Endothelial cell of umbilical vein (primary cell): Measurements from ENCODE around the gene TPK1. TPM values are rescaled to one million over a fixed set of nuclear protein-coding genes. Genes with fewer than 3 reads are reported as not detected.

ENCODE experiments used
- BruUV-seq: library from RNA; stranded (reverse); fragments of 400-500 nt; replicated peaks from 2 replicates; lab custom pipeline; 2021; lab: Mats Ljungman, UMichigan
- CTCF ChIA-PET: fragments of 300-600, 350-600 bp; sonication (Branson Sonifier 250); formaldehyde crosslinking; loops from one replicate; lab custom pipeline; 2021; ENCODE audit warnings: antibody characterized with exemption, inconsistent platforms; lab: Charles Lee
- POLR2A ChIA-PET: fragments of 300-600, 350-600 bp; sonication (Branson Sonifier 250); formaldehyde crosslinking; loops from one replicate; lab custom pipeline; 2021; ENCODE audit warnings: antibody characterized with exemption, inconsistent platforms; lab: Charles Lee
- DNase-seq: peaks from one replicate; pipeline ENCODE4 v3.0.0-alpha.2; 2011; ENCODE audit warnings: low read depth, low spot score
- FAIRE-seq: peaks from 2 replicates; lab custom pipeline; 2011; peaks lifted over from hg19 to GRCh38; lab: Jason Lieb, UNC
- H2AFZ ChIP-seq: 2 replicates; pipeline ENCODE4 v1.6.0; 2012; ENCODE audit warnings: low read depth, low read length, control low read depth, inconsistent platforms
- H3K27ac ChIP-seq: 2 replicates; pipeline ENCODE4 v1.5.1; 2011; ENCODE audit warnings: low read depth, mild to moderate bottlenecking, control low read depth, low read length, moderate library complexity; ENCODE audit not compliant: insufficient read depth
- H3K27me3 ChIP-seq, 2 experiments: 2 replicates each; pipeline versions ENCODE4 v1.6.0 to v1.6.1; 2011; ENCODE audit warnings: low read length in 2 of 2, mixed read lengths in 1 of 2; ENCODE audit not compliant: control insufficient read depth in 2 of 2, insufficient read depth in 2 of 2
- H3K36me3 ChIP-seq, 2 experiments: 2 replicates in 1 of 2; 3 replicates in 1 of 2; pipeline ENCODE4 v1.5.1; 2011; ENCODE audit warnings: low read length in 2 of 2, mild to moderate bottlenecking in 1 of 2, moderate library complexity in 1 of 2; ENCODE audit not compliant: control insufficient read depth in 2 of 2, insufficient read depth in 2 of 2; ENCODE audit errors: extremely low read depth in 1 of 2
- H3K4me1 ChIP-seq: 3 replicates; pipeline ENCODE4 v1.5.1; 2011; ENCODE audit warnings: mild to moderate bottlenecking, low read length; ENCODE audit not compliant: control insufficient read depth, insufficient read depth; ENCODE audit errors: extremely low read depth
- H3K4me2 ChIP-seq: 2 replicates; pipeline ENCODE4 v1.6.1; 2011; ENCODE audit warnings: low read length, control low read depth, mixed read lengths; ENCODE audit not compliant: insufficient read depth
- H3K4me3 ChIP-seq, 3 experiments: fragments of 200-600 bp in 1 of 3; sonication (generic), shearing (Covaris generic) in 1 of 3; replicated peaks in 1 of 3; 2 replicates each; pipeline ENCODE4 v1.5.1; 2011 to 2016; ENCODE audit warnings: control low read depth in 3 of 3, low read length in 3 of 3, mild to moderate bottlenecking in 2 of 3, inconsistent platforms in 1 of 3, low read depth in 1 of 3, moderate library complexity in 1 of 3; ENCODE audit not compliant: insufficient read depth in 1 of 3
- H3K79me2 ChIP-seq: 2 replicates; pipeline ENCODE4 v1.6.0; 2012; ENCODE audit warnings: low read length, inconsistent platforms; ENCODE audit not compliant: control insufficient read depth, insufficient read depth
- H3K9ac ChIP-seq: replicated peaks from 2 replicates; pipeline ENCODE3; 2011; ENCODE audit warnings: low read length, control low read depth; ENCODE audit not compliant: insufficient read depth; ENCODE audit errors: extremely low read depth
- H3K9me1 ChIP-seq: replicated peaks from 3 replicates; pipeline ENCODE4 v1.6.0; 2011; ENCODE audit warnings: mild to moderate bottlenecking, low read length; ENCODE audit not compliant: control insufficient read depth, insufficient read depth; ENCODE audit errors: extremely low read depth
- H3K9me3 ChIP-seq: replicated peaks from 2 replicates; pipeline ENCODE4 v1.5.1; 2012; ENCODE audit warnings: low read length, inconsistent platforms; ENCODE audit not compliant: control insufficient read depth, insufficient read depth
- H4K20me1 ChIP-seq: replicated peaks from 2 replicates; pipeline ENCODE3; 2011; ENCODE audit warnings: mild to moderate bottlenecking, low read length; ENCODE audit not compliant: control insufficient read depth, insufficient read depth; ENCODE audit errors: extremely low read depth
- CTCF ChIP-seq, 2 donors: IDR thresholded peaks; 1 replicate in 1 of 2; 2 replicates in 1 of 2; pipeline ENCODE4 v1.5.1; 2011; ENCODE audit warnings: low read length in 2 of 2, mild to moderate bottlenecking in 2 of 2, moderate library complexity in 2 of 2, control low read depth in 1 of 2, inconsistent platforms in 1 of 2, low read depth in 1 of 2; ENCODE audit not compliant: insufficient read depth in 1 of 2; ENCODE audit errors: extremely low read depth in 1 of 2
- EZH2 ChIP-seq: IDR thresholded peaks from 2 replicates; pipeline ENCODE4 v1.6.1; 2012; ENCODE audit warnings: borderline replicate concordance, low read depth, mild to moderate bottlenecking, moderate library complexity, low read length, inconsistent platforms; ENCODE audit not compliant: severe bottlenecking
- FOS ChIP-seq: IDR thresholded peaks from 2 replicates; pipeline ENCODE4 v1.6.1; 2011; ENCODE audit warnings: mild to moderate bottlenecking, low read length, moderate library complexity, borderline replicate concordance; ENCODE audit not compliant: insufficient read depth
- GATA2 ChIP-seq: IDR thresholded peaks from 2 replicates; pipeline ENCODE4 v1.7.0; 2011; ENCODE audit warnings: low read depth, mild to moderate bottlenecking, moderate library complexity, mixed read lengths, low read length; ENCODE audit not compliant: insufficient read length, insufficient read depth
- JUN ChIP-seq: IDR thresholded peaks from 2 replicates; pipeline ENCODE4 v1.6.1; 2011; ENCODE audit warnings: borderline replicate concordance, low read depth; ENCODE audit not compliant: insufficient read length, insufficient read depth
- MAX ChIP-seq: IDR thresholded peaks from 2 replicates; pipeline ENCODE4 v1.6.1; 2011; ENCODE audit not compliant: insufficient read depth, insufficient read length
- MYC ChIP-seq: IDR thresholded peaks from one replicate; pipeline ENCODE4 v1.6.1; 2011; ENCODE audit warnings: mild to moderate bottlenecking, low read depth, low read length
- POLR2A ChIP-seq: IDR thresholded peaks from 2 replicates; pipeline ENCODE4 v1.6.1; 2012; ENCODE audit warnings: low read depth, mild to moderate bottlenecking, control low read depth, low read length
- POLR2AphosphoS5 ChIP-seq: IDR thresholded peaks from 2 replicates; pipeline ENCODE4 v1.6.1; 2012; ENCODE audit warnings: low read depth, mild to moderate bottlenecking, control low read depth, low read length, moderate library complexity; ENCODE audit not compliant: insufficient read depth
- dilution Hi-C: fragments of 300-500 bp; cut with MboI; formaldehyde crosslinking; loops from one replicate; pipeline ENCODE4 v1.15.0; 2019; ENCODE audit warnings: low sequenced_read_pairs; ENCODE audit not compliant: extremely low pct_ligation_motif_present
- intact Hi-C: fragments of 100-400 bp; cut with micrococcal nuclease; formaldehyde crosslinking; loops from one replicate; pipeline ENCODE4 v1.10.0; 2022
- polyA plus RNA-seq, 4 experiments: library from polyadenylated mRNA; depleted of rRNA in 3 of 4; stranded (reverse) in 3 of 4; unstranded in 1 of 4; fragments of >200 nt; gene quantifications; 2 replicates each; pipeline versions ENCODE4 v1.2.1 to v1.2.3, GENCODE V29; 2011 to 2012; ENCODE audit warnings: missing spikeins in 1 of 4
- total RNA-seq: library from RNA; stranded (reverse); gene quantifications from 2 replicates; pipeline ENCODE4 v1.2.3, GENCODE V29; 2021

The TPK1 gene
- total and polyA plus RNA-seq, 2 donors (not counting 3 experiments of a cell fraction or from before 2014, with no cell fraction given): 7.5 to 9.3 TPM

GRCh38 chr7:144859739-144860138 lies 23.9 kb upstream of the TPK1 start:
- no peaks in the 10 kb centered on the region for H3K79me2 ChIP-seq
- FAIRE-seq (no peak), DNase-seq (no peak)
- no peaks in the 10 kb centered on the region for H4K20me1 ChIP-seq
- H3K9me3 ChIP-seq: no peaks in the 10 kb centered on the region
- no peak overlapping the region for H3K4me2 ChIP-seq
- no peaks in the 10 kb centered on the region for H3K36me3 ChIP-seq
- H3K4me3 ChIP-seq: no peak overlapping the region
- no peaks in the 10 kb centered on the region for H3K4me1 ChIP-seq
- H3K9me1 ChIP-seq: no peaks in the 10 kb centered on the region
- no peaks in the 10 kb centered on the region for H3K27me3 ChIP-seq
- intact Hi-C loops (no loop called here), dilution Hi-C loops (no loop called here)
- TF ChIP-seq EZH2: no peak
- no peak for TF ChIP-seq CTCF (IDR thresholded peaks at IDR 0.05; ENCODE audit: extremely low read depth in 1 of 2, insufficient read depth in 1 of 2, low read depth in 1 of 2, low read length in 2 of 2)
- no peak for TF ChIP-seq MAX
- TF ChIP-seq POLR2AphosphoS5: no peak
- TF ChIP-seq GATA2: no peak
- TF ChIP-seq MYC: no peak
- no peak for TF ChIP-seq JUN
- no peak for TF ChIP-seq POLR2A
- TF ChIP-seq FOS: no peak
- ChIA-PET POLR2A (no interaction called here), CTCF (no interaction called here)
- no TSS peak for BruUV-seq
- no peak overlapping the region for H2AFZ ChIP-seq
- no peak overlapping the region for H3K27ac ChIP-seq
- no peak overlapping the region for H3K9ac ChIP-seq
